IMR-90 (cell line): Measurements from ENCODE around the gene SPINT4. TPM values are rescaled to one million over a fixed set of nuclear protein-coding genes. Genes with fewer than 3 reads are reported as not detected.

ENCODE experiments used
- ATAC-seq: fragments of 200-7000 bp; cut with Tn5 transposase; 2 replicates; pipeline ENCODE4 v1.9.1; 2020; ENCODE audit warnings: low read depth, mild to moderate bottlenecking, moderate library complexity
- BruUV-seq: library from RNA; stranded (reverse); fragments of 400-500 nt; replicated peaks from 2 replicates; lab custom pipeline; 2021; lab: Mats Ljungman, UMichigan
- CTCF ChIA-PET: fragments of 300-600 bp; formaldehyde crosslinking; extraction: SDS; loops from one replicate; lab custom pipeline; 2021; ENCODE audit warnings: antibody characterized with exemption; lab: Yijun Ruan, JAX
- POLR2A ChIA-PET: fragments of 300-600 bp; sonication (Branson Sonifier 250); formaldehyde crosslinking; loops from one replicate; lab custom pipeline; 2022; ENCODE audit warnings: antibody characterized with exemption; ENCODE audit not compliant: unreplicated experiment; lab: Charles Lee
- DNase-seq: peaks from one replicate; pipeline ENCODE4 v3.0.0; 2013
- H2AFZ ChIP-seq: replicated peaks from 2 replicates; pipeline ENCODE3; 2013; ENCODE audit warnings: low read length, mild to moderate bottlenecking; ENCODE audit not compliant: poor library complexity
- H2AK5ac ChIP-seq: 2 replicates; pipeline ENCODE4 v1.6.1; 2013; ENCODE audit warnings: low read depth, low read length, inconsistent platforms
- H2AK9ac ChIP-seq: replicated peaks from 2 replicates; pipeline ENCODE3; 2013; ENCODE audit warnings: mild to moderate bottlenecking, low read depth, low read length, moderate library complexity; ENCODE audit not compliant: poor library complexity
- H2BK120ac ChIP-seq: 2 replicates; pipeline ENCODE4 v1.6.1; 2013; ENCODE audit warnings: low read depth, low read length, inconsistent platforms
- H2BK15ac ChIP-seq: 3 replicates; pipeline ENCODE4 v1.6.1; 2013; ENCODE audit warnings: low read depth, low read length, inconsistent platforms
- H2BK20ac ChIP-seq: 2 replicates; pipeline ENCODE4 v1.6.1; 2013; ENCODE audit warnings: low read depth, mild to moderate bottlenecking, inconsistent platforms, low read length, moderate library complexity
- H2BK5ac ChIP-seq: 2 replicates; pipeline ENCODE4 v1.6.1; 2013; ENCODE audit warnings: mild to moderate bottlenecking, low read depth, low read length, inconsistent platforms; ENCODE audit not compliant: poor library complexity, severe bottlenecking
- H3K14ac ChIP-seq: replicated peaks from 2 replicates; pipeline ENCODE4 v1.6.1; 2013; ENCODE audit warnings: low read depth, low read length, inconsistent platforms
- H3K18ac ChIP-seq: 2 replicates; pipeline ENCODE4 v1.6.1; 2013; ENCODE audit warnings: low read depth, low read length, control low read depth
- H3K23ac ChIP-seq: 2 replicates; pipeline ENCODE4 v1.6.1; 2013; ENCODE audit warnings: low read depth, low read length, inconsistent platforms
- H3K27ac ChIP-seq: 2 replicates; pipeline ENCODE4 v1.5.1; 2013; ENCODE audit warnings: mild to moderate bottlenecking, control low read depth, low read length; ENCODE audit not compliant: insufficient read depth
- H3K27me3 ChIP-seq: 2 replicates; pipeline ENCODE4 v1.6.1; 2013; ENCODE audit warnings: low read length; ENCODE audit not compliant: control insufficient read depth, insufficient read depth
- H3K36me3 ChIP-seq: 2 replicates; pipeline ENCODE4 v1.6.1; 2013; ENCODE audit warnings: low read length, mixed read lengths; ENCODE audit not compliant: control insufficient read depth, insufficient read depth
- H3K4ac ChIP-seq: 2 replicates; pipeline ENCODE4 v1.6.1; 2013; ENCODE audit warnings: low read depth, low read length, inconsistent platforms
- H3K4me1 ChIP-seq: 2 replicates; pipeline ENCODE4 v1.6.1; 2013; ENCODE audit warnings: low read length, mixed read lengths; ENCODE audit not compliant: control insufficient read depth, insufficient read depth
- H3K4me2 ChIP-seq: 2 replicates; pipeline ENCODE4 v1.6.1; 2013; ENCODE audit warnings: low read depth, mild to moderate bottlenecking, control low read depth, low read length, moderate library complexity
- H3K4me3 ChIP-seq: 2 replicates; pipeline ENCODE4 v1.5.1; 2013; ENCODE audit warnings: low read depth, mild to moderate bottlenecking, control low read depth, low read length, moderate library complexity; ENCODE audit not compliant: insufficient read depth
- H3K56ac ChIP-seq: 2 replicates; pipeline ENCODE4 v1.6.1; 2013; ENCODE audit warnings: low read length, inconsistent platforms; ENCODE audit not compliant: insufficient read depth; ENCODE audit errors: extremely low read depth
- H3K79me1 ChIP-seq, 2 experiments: 2 replicates each; pipeline ENCODE4 v1.6.1; 2013; ENCODE audit warnings: low read length in 2 of 2, inconsistent platforms in 1 of 2, low read depth in 1 of 2
- H3K9ac ChIP-seq: 2 replicates; pipeline ENCODE4 v1.6.1; 2013; ENCODE audit warnings: low read depth, low read length, control low read depth
- H3K9me1 ChIP-seq: 2 replicates; pipeline ENCODE4 v1.6.1; 2013; ENCODE audit warnings: low read length, inconsistent platforms; ENCODE audit not compliant: insufficient read depth
- H3K9me3 ChIP-seq: 2 replicates; pipeline ENCODE4 v1.6.1; 2013; ENCODE audit warnings: low read length; ENCODE audit not compliant: control insufficient read depth, insufficient read depth
- H4K20me1 ChIP-seq: 2 replicates; pipeline ENCODE4 v1.6.1; 2013; ENCODE audit warnings: low read length, inconsistent platforms; ENCODE audit not compliant: insufficient read depth
- H4K5ac ChIP-seq: 2 replicates; pipeline ENCODE4 v1.6.1; 2013; ENCODE audit warnings: mild to moderate bottlenecking, low read depth, low read length, control low read depth
- H4K8ac ChIP-seq, 2 experiments: 2 replicates each; pipeline ENCODE4 v1.6.1; 2013; ENCODE audit warnings: low read depth in 2 of 2, low read length in 2 of 2, control low read depth in 1 of 2, inconsistent platforms in 1 of 2
- H4K91ac ChIP-seq: 2 replicates; pipeline ENCODE4 v1.6.1; 2013; ENCODE audit warnings: low read depth, low read length, inconsistent platforms; ENCODE audit not compliant: insufficient read depth
- MAFK ChIP-seq: IDR thresholded peaks from 2 replicates; pipeline ENCODE4 v1.6.1; 2012; ENCODE audit warnings: low read depth, low read length, improper control_type of control experiment
- MAZ ChIP-seq: IDR thresholded peaks from 2 replicates; pipeline ENCODE4 v1.6.1; 2012; ENCODE audit warnings: low read depth, mild to moderate bottlenecking, low read length, improper control_type of control experiment, moderate library complexity, borderline replicate concordance
- MXI1 ChIP-seq: IDR thresholded peaks from 2 replicates; pipeline ENCODE4 v1.6.1; 2012; ENCODE audit warnings: low read depth, mild to moderate bottlenecking, low read length, moderate library complexity, borderline replicate concordance
- RAD21 ChIP-seq: IDR thresholded peaks from 2 replicates; pipeline ENCODE4 v1.6.1; 2012; ENCODE audit warnings: low read length, improper control_type of control experiment
- RCOR1 ChIP-seq: IDR thresholded peaks from 2 replicates; pipeline ENCODE4 v1.6.1; 2012; ENCODE audit warnings: mild to moderate bottlenecking, low read length, improper control_type of control experiment; ENCODE audit not compliant: insufficient replicate concordance
- WGBS, 2 experiments: methylation state at CpG; one replicate each; pipeline versions ENCODE4 v1.1.5 to v1.1.7; 2013; ENCODE audit warnings: missing lambda C conversion rate in 2 of 2; ENCODE audit not compliant: insufficient read length in 1 of 2; ENCODE audit errors: extremely low coverage in 2 of 2; 5-methylcytosine and 5-hydroxymethylcytosine counted together
- dilution Hi-C: fragments of 300-500 bp; cut with HindIII; formaldehyde crosslinking; loops from one replicate; pipeline ENCODE4 v1.14.3; 2018; ENCODE audit warnings: low sequenced_read_pairs; ENCODE audit not compliant: unreplicated experiment
- in situ Hi-C: fragments of 300-500 bp; cut with MboI; formaldehyde crosslinking; loops from 3 replicates; pipeline ENCODE4 v1.14.3; 2019; ENCODE audit warnings: low sequenced_read_pairs, inconsistent platforms, mixed read lengths
- intact Hi-C: fragments of 100-400 bp; cut with micrococcal nuclease; formaldehyde crosslinking; loops from 2 replicates; pipeline ENCODE4 v1.10.0; 2022
- polyA plus RNA-seq, 3 experiments: library from polyadenylated mRNA; depleted of rRNA; stranded (reverse); fragments of >200 nt; gene quantifications; 2 replicates each; pipeline ENCODE4 v1.2.3, GENCODE V29; 2012; ENCODE audit warnings: low replicate concordance in 1 of 3
- total RNA-seq: library from RNA; depleted of rRNA; stranded (reverse); fragments of >200 nt; gene quantifications from 2 replicates; pipeline ENCODE4 v1.2.3, GENCODE V29; 2012
- TF ChIP-seq, protein P1 (sequence below): fragments of 150-350 bp; IDR thresholded peaks from 2 replicates; pipeline ENCODE4 v1.6.1; 2016; ENCODE audit warnings: low read depth, mild to moderate bottlenecking, low read length, moderate library complexity, borderline replicate concordance
- TF ChIP-seq, protein P2 (sequence below): fragments of 150-350 bp; IDR thresholded peaks from 2 replicates; pipeline ENCODE4 v1.6.1; 2017; ENCODE audit warnings: mild to moderate bottlenecking, antibody characterized with exemption, low read length, low read depth

The SPINT4 gene
- total and polyA plus RNA-seq, 2 of the 4 experiments (the other 2 are of a cell fraction), result not detected

DNA sequence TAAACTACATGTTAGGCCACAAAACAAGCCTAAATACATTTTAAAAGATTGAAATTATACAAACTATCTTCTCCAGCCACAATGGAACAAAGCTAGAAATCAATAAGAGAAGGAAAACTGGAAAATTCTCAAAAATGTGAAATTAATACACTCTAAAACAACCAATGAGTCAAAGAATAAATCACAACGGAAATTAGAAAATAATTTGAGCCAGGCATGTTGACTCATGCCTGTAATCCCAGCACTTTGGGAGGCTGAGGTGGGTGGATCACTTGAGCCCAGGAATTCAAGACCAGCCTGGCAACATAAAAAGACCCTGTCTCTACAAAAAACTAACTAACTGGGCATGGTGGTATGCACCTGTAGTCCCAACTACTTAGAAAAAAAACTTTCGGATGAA is 26.7 kb upstream of the SPINT4 start:
- CTCF ChIA-PET, result no interaction called here
- H2BK5ac ChIP-seq, result no peak overlapping the region
- WGBS, 2 experiments, result no CpG with 5 or more reads among the region's 2 CpGs
- H2BK15ac ChIP-seq, result no peak overlapping the region
- no peak overlapping the region for H3K56ac ChIP-seq
- no peak overlapping the region for H3K4me3 ChIP-seq
- no peak overlapping the region for H3K14ac ChIP-seq
- H3K79me1 ChIP-seq, result no peaks in the 10 kb centered on the region
- no peak overlapping the region for H3K4ac ChIP-seq
- DNase-seq, result no peak
- H3K23ac ChIP-seq, result no peak overlapping the region
- H2AK5ac ChIP-seq, result no peak overlapping the region
- TF ChIP-seq RAD21 (no peak), MXI1 (no peak), MAZ (no peak), MAFK (no peak), RCOR1 (no peak)
- TF ChIP-seq, protein P1, sequence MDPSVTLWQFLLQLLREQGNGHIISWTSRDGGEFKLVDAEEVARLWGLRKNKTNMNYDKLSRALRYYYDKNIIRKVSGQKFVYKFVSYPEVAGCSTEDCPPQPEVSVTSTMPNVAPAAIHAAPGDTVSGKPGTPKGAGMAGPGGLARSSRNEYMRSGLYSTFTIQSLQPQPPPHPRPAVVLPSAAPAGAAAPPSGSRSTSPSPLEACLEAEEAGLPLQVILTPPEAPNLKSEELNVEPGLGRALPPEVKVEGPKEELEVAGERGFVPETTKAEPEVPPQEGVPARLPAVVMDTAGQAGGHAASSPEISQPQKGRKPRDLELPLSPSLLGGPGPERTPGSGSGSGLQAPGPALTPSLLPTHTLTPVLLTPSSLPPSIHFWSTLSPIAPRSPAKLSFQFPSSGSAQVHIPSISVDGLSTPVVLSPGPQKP, result no peak
- TF ChIP-seq, protein P2, sequence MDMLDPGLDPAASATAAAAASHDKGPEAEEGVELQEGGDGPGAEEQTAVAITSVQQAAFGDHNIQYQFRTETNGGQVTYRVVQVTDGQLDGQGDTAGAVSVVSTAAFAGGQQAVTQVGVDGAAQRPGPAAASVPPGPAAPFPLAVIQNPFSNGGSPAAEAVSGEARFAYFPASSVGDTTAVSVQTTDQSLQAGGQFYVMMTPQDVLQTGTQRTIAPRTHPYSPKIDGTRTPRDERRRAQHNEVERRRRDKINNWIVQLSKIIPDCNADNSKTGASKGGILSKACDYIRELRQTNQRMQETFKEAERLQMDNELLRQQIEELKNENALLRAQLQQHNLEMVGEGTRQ, result no peak
- H2BK120ac ChIP-seq, result no peak overlapping the region
- intact Hi-C loops, result no loop called here
- POLR2A ChIA-PET, result no interaction called here
- no peak for ATAC-seq
- BruUV-seq, result no TSS peak
- no peaks in the 10 kb centered on the region for H4K20me1 ChIP-seq
- H3K4me2 ChIP-seq, result no peak overlapping the region
- H3K27me3 ChIP-seq, result no peaks in the 10 kb centered on the region
- dilution Hi-C loops, result no loop called here
- H4K91ac ChIP-seq, result no peak overlapping the region
- H4K5ac ChIP-seq, result no peak overlapping the region
- no peak overlapping the region for H4K8ac ChIP-seq
- H3K9me1 ChIP-seq, result no peaks in the 10 kb centered on the region
- no peak overlapping the region for H2BK20ac ChIP-seq
- no peak overlapping the region for H3K27ac ChIP-seq
- no peak overlapping the region for H3K9ac ChIP-seq
- in situ Hi-C loops, result no loop called here
- H3K4me1 ChIP-seq, result no peaks in the 10 kb centered on the region
- no peaks in the 10 kb centered on the region for H3K36me3 ChIP-seq
- no peaks in the 10 kb centered on the region for H3K9me3 ChIP-seq
- H2AFZ ChIP-seq, result no peak overlapping the region
- H2AK9ac ChIP-seq, result no peak overlapping the region
- H3K18ac ChIP-seq, result no peak overlapping the region
